ENCODE data around the gene STPG4. TPM values are rescaled to one million over a fixed set of nuclear protein-coding genes. Genes with fewer than 3 reads are reported as not detected.
A peak's percentile ranks its signal among the peaks of the same experiment; 100 is the strongest.

STPG4 gene
- total and polyA plus RNA-seq, 10 donors, result 0.19 to 2.2 (median 0.89) TPM; not detected in 3

GRCh38 chr2:47041063-47041462 lies 114.0 kb downstream of the STPG4 start:
- Histone ChIP-seq H3K9me3 (no peaks in the 10 kb centered on the region), H3K36me3 (peaks cover under 1 to 96% (median 17%) of the 10 kb centered on the region in 6 donors), H3K27me3 (replicated peaks in 1 of 7) (no peaks in the 10 kb centered on the region), H3K4me3 (no peak overlapping the region), H3K27ac (peak overlapping the region in 5 of 8 donors; percentile 56 to 85 (median 76)), H3K4me1 (peaks cover 22 to 88% (median 52%) of the 10 kb centered on the region in 6 donors)
- TF ChIP-seq, protein P1, sequence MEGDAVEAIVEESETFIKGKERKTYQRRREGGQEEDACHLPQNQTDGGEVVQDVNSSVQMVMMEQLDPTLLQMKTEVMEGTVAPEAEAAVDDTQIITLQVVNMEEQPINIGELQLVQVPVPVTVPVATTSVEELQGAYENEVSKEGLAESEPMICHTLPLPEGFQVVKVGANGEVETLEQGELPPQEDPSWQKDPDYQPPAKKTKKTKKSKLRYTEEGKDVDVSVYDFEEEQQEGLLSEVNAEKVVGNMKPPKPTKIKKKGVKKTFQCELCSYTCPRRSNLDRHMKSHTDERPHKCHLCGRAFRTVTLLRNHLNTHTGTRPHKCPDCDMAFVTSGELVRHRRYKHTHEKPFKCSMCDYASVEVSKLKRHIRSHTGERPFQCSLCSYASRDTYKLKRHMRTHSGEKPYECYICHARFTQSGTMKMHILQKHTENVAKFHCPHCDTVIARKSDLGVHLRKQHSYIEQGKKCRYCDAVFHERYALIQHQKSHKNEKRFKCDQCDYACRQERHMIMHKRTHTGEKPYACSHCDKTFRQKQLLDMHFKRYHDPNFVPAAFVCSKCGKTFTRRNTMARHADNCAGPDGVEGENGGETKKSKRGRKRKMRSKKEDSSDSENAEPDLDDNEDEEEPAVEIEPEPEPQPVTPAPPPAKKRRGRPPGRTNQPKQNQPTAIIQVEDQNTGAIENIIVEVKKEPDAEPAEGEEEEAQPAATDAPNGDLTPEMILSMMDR (IDR thresholded peaks at IDR 0.05 in 8 of 11, conservative IDR thresholded peaks at IDR 0.05 in 3 of 11), result no peak
- TF ChIP-seq POLR2A (IDR thresholded peaks at IDR 0.05) (no peak), POLR2AphosphoS5 (IDR thresholded peaks at IDR 0.05) (no peak)
- DNase-seq, result no peak
- 85 to 91% (median 90%) methylated on average over 5 to 8 of the region's 8 CpGs for WGBS, 5 donors
- intact Hi-C loops (cut with DNase I; ENCODE audit: low total_unique reads), result no loop called here

GRCh38 chr2:47040651-47041050 lies 114.5 kb downstream of the STPG4 start:
- Histone ChIP-seq H3K4me1 (peaks cover 26 to 88% (median 56%) of the 10 kb centered on the region in 6 donors), H3K36me3 (peaks cover 0 to 96% (median 14%) of the 10 kb centered on the region in 6 donors)

DNA sequence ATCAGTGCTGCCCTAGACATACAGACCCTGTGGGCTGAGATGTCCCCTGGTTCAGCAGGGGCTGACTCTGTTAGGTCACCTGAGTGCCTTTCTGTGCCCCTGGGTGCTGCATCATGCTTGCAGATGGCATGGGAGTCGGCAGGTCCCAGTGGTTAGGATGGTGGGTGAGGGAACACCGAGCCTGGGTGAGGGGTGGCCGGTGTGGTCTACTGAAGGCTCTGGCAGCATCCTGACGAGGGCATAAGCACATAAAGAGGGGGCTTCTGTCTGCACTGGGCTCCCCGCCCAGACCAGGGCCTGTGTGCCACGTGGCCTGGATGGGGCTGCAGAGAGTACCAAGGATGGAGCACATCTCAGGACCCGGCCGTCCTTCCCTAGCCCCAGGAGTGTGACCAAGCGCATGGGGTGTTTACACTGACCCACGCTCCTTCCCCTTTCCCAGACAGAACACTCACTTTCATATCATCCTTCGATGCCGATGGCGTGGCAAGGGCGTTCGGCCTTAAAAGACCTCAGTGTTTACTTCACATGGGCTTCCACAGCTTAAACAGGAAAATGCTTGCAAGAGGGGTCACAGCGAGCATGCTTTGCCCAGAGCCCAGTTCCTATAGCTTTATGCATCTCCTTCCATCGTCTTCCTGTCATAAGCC lies 115.1 kb downstream of the STPG4 start:
- peaks cover 32 to 94% (median 62%) of the 10 kb centered on the region in 6 donors for H3K4me1 ChIP-seq
- H3K36me3 ChIP-seq, result peaks cover 0 to 91% (median 11%) of the 10 kb centered on the region in 6 donors
- no peak for TF ChIP-seq POLR2A (IDR thresholded peaks at IDR 0.05)
- TF ChIP-seq, protein P1 (IDR thresholded peaks at IDR 0.05 in 8 of 11, conservative IDR thresholded peaks at IDR 0.05 in 3 of 11), result no peak
- TF ChIP-seq POLR2AphosphoS5 (IDR thresholded peaks at IDR 0.05), result peak; percentile 33 to 47 (median 43)
- WGBS, 5 donors, result 81 to 94% (median 92%) methylated on average over 13 to 17 of the region's 17 CpGs
- H3K4me3 ChIP-seq, result no peak overlapping the region
- intact Hi-C loops (cut with DNase I; ENCODE audit: low total_unique reads), result no loop called here
- DNase-seq, result no peak
- H3K9me3 ChIP-seq, result no peaks in the 10 kb centered on the region
- peak overlapping the region in 6 of 8 donors; percentile 29 to 85 (median 60) for H3K27ac ChIP-seq
- no peaks in the 10 kb centered on the region for H3K27me3 ChIP-seq (replicated peaks in 1 of 7)

More at GRCh38 chr2:47040651-47041050, 114.5 kb downstream of the STPG4 start:
- H3K27me3 ChIP-seq (replicated peaks in 1 of 7), result no peaks in the 10 kb centered on the region
- peak overlapping the region in 6 of 8 donors; percentile 29 to 85 (median 60) for H3K27ac ChIP-seq
- TF ChIP-seq, protein P1 (IDR thresholded peaks at IDR 0.05 in 8 of 11, conservative IDR thresholded peaks at IDR 0.05 in 3 of 11), result no peak
- TF ChIP-seq POLR2A (IDR thresholded peaks at IDR 0.05), result no peak
- TF ChIP-seq POLR2AphosphoS5 (IDR thresholded peaks at IDR 0.05), result no peak
- H3K4me3 ChIP-seq, result no peak overlapping the region
- H3K9me3 ChIP-seq, result no peaks in the 10 kb centered on the region
- intact Hi-C loops (cut with DNase I; ENCODE audit: low total_unique reads), result no loop called here
- no peak for DNase-seq
- WGBS, 5 donors, result 89 to 95% (median 92%) methylated on average over 5 to 10 of the region's 10 CpGs

GRCh38 chr2:47039489-47039870 lies 115.6 kb downstream of the STPG4 start:
- no peak overlapping the region for H3K4me3 ChIP-seq
- H3K27ac ChIP-seq, result peak overlapping the region in 6 of 8 donors; percentile 15 to 85 (median 58)
- H3K4me1 ChIP-seq, result peaks cover 37 to 98% (median 67%) of the 10 kb centered on the region in 6 donors
- no peaks in the 10 kb centered on the region for H3K27me3 ChIP-seq (replicated peaks in 1 of 7)
- peaks cover 0 to 86% (median 8%) of the 10 kb centered on the region in 6 donors for H3K36me3 ChIP-seq
- intact Hi-C loops (cut with DNase I; ENCODE audit: low total_unique reads), result no loop called here
- DNase-seq, result no peak
- TF ChIP-seq, protein P1 (IDR thresholded peaks at IDR 0.05 in 8 of 11, conservative IDR thresholded peaks at IDR 0.05 in 3 of 11), result no peak
- TF ChIP-seq POLR2A (IDR thresholded peaks at IDR 0.05) (no peak), POLR2AphosphoS5 (IDR thresholded peaks at IDR 0.05) (no peak)
- H3K9me3 ChIP-seq, result no peaks in the 10 kb centered on the region
- WGBS, 5 donors, result 76 to 90% (median 84%) methylated on average over 2 of the region's 2 CpGs

All from spleen (tissue), 11 donors.